OCI-LY7 (cell line): Measurements from ENCODE around the gene PCDHGC4. TPM values are rescaled to one million over a fixed set of nuclear protein-coding genes. Genes with fewer than 3 reads are reported as not detected.
A peak's percentile ranks its signal among the peaks of the same experiment; 100 is the strongest.

Source experiments
- BruUV-seq: library from RNA; stranded (reverse); fragments of 400-500 nt; replicated peaks from 2 replicates; lab custom pipeline; 2021; lab: Mats Ljungman, UMichigan
- CTCF ChIA-PET: fragments of 300-600 bp; sonication (Branson Sonifier 250); formaldehyde crosslinking; loops from one replicate; lab custom pipeline; 2022; ENCODE audit warnings: antibody characterized with exemption; ENCODE audit not compliant: unreplicated experiment; lab: Charles Lee
- POLR2A ChIA-PET: fragments of 300-600 bp; sonication (Branson Sonifier 250); formaldehyde crosslinking; loops from one replicate; lab custom pipeline; 2022; ENCODE audit warnings: antibody characterized with exemption; lab: Charles Lee
- DNase-seq: peaks from one replicate; pipeline ENCODE4 v3.0.0-alpha.2; 2015; ENCODE audit warnings: low spot score
- H2AFZ ChIP-seq: fragments of 200-600 bp; sonication (generic), shearing (Covaris generic); 2 replicates; pipeline ENCODE4 v1.6.1; 2014; ENCODE audit warnings: mild to moderate bottlenecking, antibody characterized with exemption, low read length, moderate library complexity
- H3K27ac ChIP-seq: fragments of 200-600 bp; sonication (generic); 2 replicates; pipeline ENCODE4 v1.5.1; 2014; ENCODE audit warnings: mixed run types, low read depth, mild to moderate bottlenecking, moderate library complexity, low read length, inconsistent platforms; ENCODE audit not compliant: poor library complexity, severe bottlenecking
- H3K36me3 ChIP-seq: fragments of 200-600 bp; sonication (generic); 2 replicates; pipeline ENCODE4 v1.6.1; 2014; ENCODE audit warnings: mild to moderate bottlenecking, antibody characterized with exemption, low read length, moderate library complexity, mixed read lengths; ENCODE audit not compliant: insufficient read depth
- H3K4me1 ChIP-seq: fragments of 200-600 bp; sonication (generic); 2 replicates; pipeline ENCODE4 v1.5.1; 2014; ENCODE audit warnings: mild to moderate bottlenecking, low read length; ENCODE audit not compliant: insufficient read depth, poor library complexity, severe bottlenecking
- H3K4me2 ChIP-seq: fragments of 200-600 bp; sonication (generic); 2 replicates; pipeline ENCODE4 v1.6.1; 2014; ENCODE audit warnings: mild to moderate bottlenecking, low read length
- H3K4me3 ChIP-seq: fragments of 200-600 bp; sonication (generic); 2 replicates; pipeline ENCODE4 v1.5.1; 2014; ENCODE audit warnings: mild to moderate bottlenecking, low read depth, low read length; ENCODE audit not compliant: poor library complexity, severe bottlenecking
- H3K79me2 ChIP-seq: fragments of 200-600 bp; sonication (generic); 2 replicates; pipeline ENCODE4 v1.6.1; 2016; ENCODE audit warnings: low read depth, mild to moderate bottlenecking, low read length, moderate library complexity, mixed read lengths; ENCODE audit not compliant: insufficient read depth
- H3K9me2 ChIP-seq: fragments of 200-600 bp; sonication (generic); 2 replicates; pipeline ENCODE4 v1.6.1; 2016; ENCODE audit warnings: mild to moderate bottlenecking, low read length, mixed read lengths; ENCODE audit not compliant: insufficient read depth
- H3K9me3 ChIP-seq: fragments of 200-600 bp; sonication (generic); 2 replicates; pipeline ENCODE4 v1.6.1; 2014; ENCODE audit warnings: mild to moderate bottlenecking, mixed run types, low read length, mixed read lengths
- H4K20me1 ChIP-seq: fragments of 200-600 bp; sonication (generic); 2 replicates; pipeline ENCODE4 v1.6.1; 2014; ENCODE audit warnings: mild to moderate bottlenecking, antibody characterized with exemption, low read length, moderate library complexity, mixed read lengths; ENCODE audit not compliant: insufficient read depth
- CTCF ChIP-seq: fragments of 200-600 bp; sonication (generic); conservative IDR thresholded peaks from 2 replicates; pipeline ENCODE4 v1.5.1; 2014; ENCODE audit warnings: mild to moderate bottlenecking, antibody characterized with exemption, low read length, moderate library complexity, mixed read lengths
- EZH2phosphoT487 ChIP-seq: fragments of 200-600 bp; sonication (generic); IDR thresholded peaks from 2 replicates; pipeline ENCODE4 v1.6.1; 2018; ENCODE audit warnings: low read depth, borderline replicate concordance, mild to moderate bottlenecking, mixed run types, antibody characterized with exemption, low read length, moderate library complexity, mixed read lengths
- intact Hi-C: fragments of 100-400 bp; cut with micrococcal nuclease; formaldehyde crosslinking; loops from one replicate; pipeline ENCODE4 v1.10.0; 2022; ENCODE audit not compliant: unreplicated experiment
- total RNA-seq, 2 experiments: library from RNA; depleted of rRNA in 1 of 2; stranded (reverse); fragments of >200 nt in 1 of 2; shearing (Covaris generic) in 1 of 2; gene quantifications; 2 replicates each; pipeline ENCODE4 v1.2.3, GENCODE V29; 2014 to 2022

The PCDHGC4 gene
- total RNA-seq, 2 experiments from 2014 or later = 7.0 to 8.4 TPM

- peak overlapping the region; percentile 99 for H3K27ac ChIP-seq
- no peaks in the 10 kb centered on the region for H3K9me2 ChIP-seq
- DNase-seq = peak; percentile 74
- H3K4me1 ChIP-seq = peaks cover 100% of the 10 kb centered on the region
- peak overlapping the region; percentile 65 for H3K4me3 ChIP-seq
- BruUV-seq = no TSS peak
- peak overlapping the region; percentile 31; the same call in 1 of the 2 replicates for H2AFZ ChIP-seq
- H3K36me3 ChIP-seq = peaks cover 65% of the 10 kb centered on the region
- CTCF ChIA-PET = interaction anchor here (0.6 to 9.6 kb wide), 9 partner anchors 14 to 193 kb away, joined by 3 to 138 read pairs (median 6); partner anchors contain the start of genes PCDHGA12, PCDHGC3 and TAF7
- POLR2A ChIA-PET = interaction anchor here (0.7 to 17.7 kb wide), 13 partner anchors 8 to 193 kb away, joined by 3 to 328 read pairs (median 6); partner anchors contain the start of genes PCDHGB3, PCDHGC3 and TAF7
- H4K20me1 ChIP-seq = no peaks in the 10 kb centered on the region
- H3K79me2 ChIP-seq = peaks cover 15% of the 10 kb centered on the region; the same call in 1 of the 2 replicates
- peak overlapping the region; percentile 94 for H3K4me2 ChIP-seq
- H3K9me3 ChIP-seq = no peaks in the 10 kb centered on the region
- no peak for TF ChIP-seq CTCF
- no peak for TF ChIP-seq EZH2phosphoT487
- intact Hi-C loops = loop anchor here (1.0 to 10.0 kb wide), 2 partner anchors 38 to 102 kb away; partner anchors contain the start of genes DIAPH1 and PCDHGC3
Measured at GRCh38 chr5:141512911-141513626, 28.2 kb downstream of the PCDHGC4 start.

- Histone ChIP-seq H3K4me3 (peak overlapping the region; percentile 65), H3K4me1 (peaks cover 98% of the 10 kb centered on the region), H3K27ac (peak overlapping the region; percentile 99), H4K20me1 (no peaks in the 10 kb centered on the region), H3K9me2 (no peaks in the 10 kb centered on the region), H3K79me2 (peaks cover 15% of the 10 kb centered on the region; the same call in 1 of the 2 replicates), H2AFZ (peak overlapping the region; percentile 31; the same call in 1 of the 2 replicates), H3K36me3 (peaks cover 73% of the 10 kb centered on the region), H3K4me2 (peak overlapping the region; percentile 94), H3K9me3 (no peaks in the 10 kb centered on the region)
- DNase-seq = peak; percentile 91
- CTCF ChIA-PET = interaction anchor here (0.6 to 9.6 kb wide), 9 partner anchors 13 to 193 kb away, joined by 3 to 138 read pairs (median 6); partner anchors contain the start of genes PCDHGA12, PCDHGC3 and TAF7
- no TSS peak for BruUV-seq
- POLR2A ChIA-PET = interaction anchor here (0.7 to 17.7 kb wide), 16 partner anchors 9 to 196 kb away, joined by 3 to 328 read pairs (median 5); partner anchors contain the start of genes PCDHGB3, PCDHGC3, PCDHGC4 and TAF7
- no peak for TF ChIP-seq EZH2phosphoT487
- TF ChIP-seq CTCF = no peak
- intact Hi-C loops = loop anchor here (1.0 to 10.0 kb wide), 3 partner anchors 12 to 101 kb away; partner anchors contain the start of gene DIAPH1
Measured at GRCh38 chr5:141513627-141514329, 28.9 kb downstream of the PCDHGC4 start.
